Parathyroid adenoma (tissue), 2 donors: ENCODE results near the gene SLC4A11.

Source experiments
- H2AFZ ChIP-seq: fragments of 300-600 bp; sonication (generic); one replicate; pipeline ENCODE4 v1.7.0; 2017; ENCODE audit warnings: antibody characterized with exemption, mild to moderate bottlenecking
- H3K27ac ChIP-seq: fragments of 300-600 bp; sonication (generic); one replicate; pipeline ENCODE4 v1.7.0; 2017
- H3K27me3 ChIP-seq: fragments of 300-600 bp; sonication (generic); one replicate; pipeline ENCODE4 v1.7.0; 2017; ENCODE audit warnings: low read length; ENCODE audit not compliant: control insufficient read depth, insufficient read depth
- H3K36me3 ChIP-seq: fragments of 300-600 bp; sonication (generic); one replicate; pipeline ENCODE4 v1.7.0; 2017; ENCODE audit warnings: low read length; ENCODE audit not compliant: control insufficient read depth, insufficient read depth
- H3K4me1 ChIP-seq: fragments of 300-600 bp; sonication (generic); one replicate; pipeline ENCODE4 v1.7.0; 2017; ENCODE audit warnings: control low read depth
- H3K4me2 ChIP-seq: fragments of 300-600 bp; sonication (generic); one replicate; pipeline ENCODE4 v1.7.0; 2017; ENCODE audit warnings: low read length
- H3K4me3 ChIP-seq: fragments of 300-600 bp; sonication (generic); one replicate; pipeline ENCODE4 v1.7.0; 2017; ENCODE audit warnings: low read depth, low read length
- H3K79me2 ChIP-seq: fragments of 300-600 bp; sonication (generic); one replicate; pipeline ENCODE4 v1.7.0; 2017; ENCODE audit warnings: control low read depth
- H3K9ac ChIP-seq: fragments of 300-600 bp; sonication (generic); one replicate; pipeline ENCODE4 v1.7.0; 2017; ENCODE audit warnings: mild to moderate bottlenecking
- H3K9me3 ChIP-seq: fragments of 300-600 bp; sonication (generic); one replicate; pipeline ENCODE4 v1.7.0; 2017; ENCODE audit warnings: low read length; ENCODE audit not compliant: control insufficient read depth
- CTCF ChIP-seq: fragments of 300-600 bp; sonication (generic); IDR thresholded peaks from one replicate; pipeline ENCODE4 v1.7.0; 2017; ENCODE audit warnings: antibody characterized with exemption, mild to moderate bottlenecking
- donor health status: primary hyperparathyroidism.

Gene SLC4A11

GRCh38 chr20:3239026-3239866 lies at the start of gene SLC4A11:
Gene SLC4A11 (minus strand): TSS chr20:3239190. CDS start chr20:3239137, 53 bp downstream.
- Histone ChIP-seq H3K27me3 (no peaks in the 10 kb centered on the region), H3K79me2 (no peaks in the 10 kb centered on the region), H3K4me2 (peak within 1 kb of the TSS; percentile 81), H3K4me3 (peak within 1 kb of the TSS; percentile 27), H3K27ac (no peak within 1 kb of the TSS), H3K9me3 (no peaks in the 10 kb centered on the region), H3K9ac (no peak within 1 kb of the TSS), H3K36me3 (no peaks in the 10 kb centered on the region), H3K4me1 (no peaks in the 10 kb centered on the region), H2AFZ (peak within 1 kb of the TSS; percentile 74)
- TF ChIP-seq CTCF = no peak

GRCh38 chr20:3283222-3283820 lies 44.3 kb upstream of the SLC4A11 start:
- Histone ChIP-seq H3K27ac (no peak overlapping the region), H3K36me3 (no peaks in the 10 kb centered on the region)

GRCh38 chr20:3282271-3283221 lies 43.6 kb upstream of the SLC4A11 start:
- Histone ChIP-seq H3K27ac (no peak overlapping the region), H3K79me2 (no peaks in the 10 kb centered on the region), H3K9me3 (no peaks in the 10 kb centered on the region), H3K4me1 (no peaks in the 10 kb centered on the region), H3K36me3 (no peaks in the 10 kb centered on the region), H3K4me3 (no peak overlapping the region), H3K9ac (no peak overlapping the region), H3K27me3 (no peaks in the 10 kb centered on the region), H3K4me2 (no peak overlapping the region), H2AFZ (no peak overlapping the region)
- no peak for TF ChIP-seq CTCF

More at GRCh38 chr20:3283222-3283820, 44.3 kb upstream of the SLC4A11 start:
- Histone ChIP-seq H3K4me1 (no peaks in the 10 kb centered on the region), H3K4me2 (no peak overlapping the region), H3K9me3 (no peaks in the 10 kb centered on the region), H3K27me3 (no peaks in the 10 kb centered on the region), H3K79me2 (no peaks in the 10 kb centered on the region), H3K9ac (no peak overlapping the region), H3K4me3 (no peak overlapping the region), H2AFZ (no peak overlapping the region)
- no peak for TF ChIP-seq CTCF

- Histone ChIP-seq H3K9ac (no peak overlapping the region), H3K4me2 (no peak overlapping the region), H3K27ac (no peak overlapping the region), H3K4me3 (no peak overlapping the region), H3K4me1 (no peaks in the 10 kb centered on the region), H3K9me3 (no peaks in the 10 kb centered on the region), H3K79me2 (no peaks in the 10 kb centered on the region), H2AFZ (no peak overlapping the region), H3K27me3 (no peaks in the 10 kb centered on the region), H3K36me3 (no peaks in the 10 kb centered on the region)
- no peak for TF ChIP-seq CTCF
Observed at GRCh38 chr20:3281437-3281836, 42.4 kb upstream of the SLC4A11 start.
